NCI-H2107 treated with DMSO at 0.1 percent for 48 hours (cell line): ENCODE results near the gene AVPR1B.

Experiments
- DNase-seq: peaks from one replicate; lab custom pipeline; 2025; ENCODE audit not compliant: unreplicated experiment; lab: John Stamatoyannopoulos, UW

AVPR1B gene

GRCh38 chr1:206117151-206117948, at the start of gene AVPR1B:
Gene AVPR1B (minus strand): TSS chr1:206117388. CDS start chr1:206116890, 498 bp downstream.
- peak; percentile 81 for DNase-seq

GRCh38 chr1:206145771-206146290, 28.6 kb upstream of the AVPR1B start:
- no peak for DNase-seq

- DNase-seq, result peak; percentile 71
Observed at GRCh38 chr1:206144605-206145004, 27.4 kb upstream of the AVPR1B start.

GRCh38 chr1:206143537-206144172, 26.5 kb upstream of the AVPR1B start:
- DNase-seq, result peak; percentile 86

GRCh38 chr1:206142770-206143169, 25.6 kb upstream of the AVPR1B start:
- no peak for DNase-seq

GRCh38 chr1:206142011-206142410, 24.8 kb upstream of the AVPR1B start:
- no peak for DNase-seq

- DNase-seq, result peak; percentile 63
Observed at GRCh38 chr1:206136241-206136640, 19.1 kb upstream of the AVPR1B start.

GRCh38 chr1:206135248-206135647, 18.1 kb upstream of the AVPR1B start:
- DNase-seq, result no peak

GRCh38 chr1:206133751-206134415, 16.7 kb upstream of the AVPR1B start:
- DNase-seq, result no peak

GRCh38 chr1:206131037-206131436, 13.8 kb upstream of the AVPR1B start:
- no peak for DNase-seq

- DNase-seq, result no peak
Observed at GRCh38 chr1:206128196-206128595, 11.0 kb upstream of the AVPR1B start.

- no peak for DNase-seq
Observed at GRCh38 chr1:206127336-206127735, 10.1 kb upstream of the AVPR1B start.

- no peak for DNase-seq
Observed at GRCh38 chr1:206125346-206125745, 8.2 kb upstream of the AVPR1B start.

- DNase-seq, result no peak
Observed at GRCh38 chr1:206122686-206123085, 5.5 kb upstream of the AVPR1B start.

GRCh38 chr1:206121269-206121668, 4.1 kb upstream of the AVPR1B start:
- DNase-seq, result no peak

GRCh38 chr1:206120406-206120805, 3.2 kb upstream of the AVPR1B start:
- no peak for DNase-seq

- DNase-seq, result peak; percentile 54
Observed at GRCh38 chr1:206116873-206117150, 376 bp downstream of the AVPR1B start.

GRCh38 chr1:206116191-206116872, 856 bp downstream of the AVPR1B start:
- peak; percentile 22 for DNase-seq

- no peak for DNase-seq
Observed at GRCh38 chr1:206115791-206116190, 1.4 kb downstream of the AVPR1B start.

GRCh38 chr1:206114692-206115640, 2.2 kb downstream of the AVPR1B start:
- DNase-seq, result no peak
